SU-DHL-6 (cell line): ENCODE data around the gene KRT84.

ENCODE experiments used
- H2AFZ ChIP-seq: fragments of 200-600 bp; sonication (generic); 2 replicates; pipeline ENCODE4 v1.6.1; 2014; ENCODE audit warnings: low read depth, mild to moderate bottlenecking, moderate library complexity, mixed read lengths, antibody characterized with exemption, low read length; ENCODE audit not compliant: severe bottlenecking
- H3F3A ChIP-seq: fragments of 200-600 bp; shearing (Covaris generic); 2 replicates; pipeline ENCODE4 v1.6.0; 2016; ENCODE audit warnings: antibody characterized with exemption, mild to moderate bottlenecking; ENCODE audit not compliant: insufficient read depth
- H3K27ac ChIP-seq: fragments of 200-600 bp; sonication (generic); 2 replicates; pipeline ENCODE4 v1.5.1; 2016; ENCODE audit warnings: low read depth, mild to moderate bottlenecking, low read length, moderate library complexity, mixed read lengths
- H3K27me3 ChIP-seq: fragments of 200-600 bp; sonication (generic), shearing (Covaris generic); 2 replicates; pipeline ENCODE4 v1.6.0; 2014; ENCODE audit warnings: mild to moderate bottlenecking, low read length
- H3K36me3 ChIP-seq: fragments of 200-600 bp; sonication (generic); 2 replicates; pipeline ENCODE4 v1.6.1; 2014; ENCODE audit warnings: mild to moderate bottlenecking, low read length, mixed read lengths
- H3K4me2 ChIP-seq: fragments of 300-600, 200-600 bp; shearing (Covaris generic), sonication (generic); 2 replicates; pipeline ENCODE4 v1.6.0; 2014; ENCODE audit warnings: low read length, low read depth, mild to moderate bottlenecking; ENCODE audit not compliant: poor library complexity, severe bottlenecking
- H3K4me3 ChIP-seq: fragments of 200-600 bp; sonication (generic); 2 replicates; pipeline ENCODE4 v1.5.1; 2014; ENCODE audit warnings: antibody characterized with exemption, low read length, mild to moderate bottlenecking, mixed read lengths; ENCODE audit not compliant: insufficient read depth, poor library complexity, severe bottlenecking
- H3K79me2 ChIP-seq: fragments of 200-600 bp; sonication (generic); 2 replicates; pipeline ENCODE4 v1.6.1; 2014; ENCODE audit warnings: mild to moderate bottlenecking, low read length, moderate library complexity; ENCODE audit not compliant: insufficient read depth
- H3K9ac ChIP-seq: fragments of 200-600 bp; sonication (generic); 2 replicates; pipeline ENCODE4 v1.7.0; 2014; ENCODE audit warnings: mild to moderate bottlenecking, low read length
- H3K9me2 ChIP-seq: fragments of 200-600 bp; sonication (generic); replicated peaks from 2 replicates; pipeline ENCODE4 v1.6.1; 2014; ENCODE audit warnings: low read length; ENCODE audit not compliant: insufficient read depth
- H3K9me3 ChIP-seq: fragments of 200-600 bp; sonication (generic); 2 replicates; pipeline ENCODE4 v1.6.1; 2014; ENCODE audit warnings: low read length, mixed read lengths; ENCODE audit not compliant: insufficient read depth
- H4K20me1 ChIP-seq: fragments of 200-600 bp; sonication (generic); 2 replicates; pipeline ENCODE4 v1.6.1; 2014; ENCODE audit warnings: low read depth, mild to moderate bottlenecking, antibody characterized with exemption, low read length, moderate library complexity, mixed read lengths
- EZH2phosphoT487 ChIP-seq: fragments of 200-600 bp; sonication (generic), shearing (Covaris generic); conservative IDR thresholded peaks from 2 replicates; pipeline ENCODE4 v1.6.1; 2018; ENCODE audit warnings: mild to moderate bottlenecking, antibody characterized with exemption, low read length, moderate library complexity, mixed read lengths
- TF ChIP-seq, protein P1 (sequence below): fragments of 200-600 bp; sonication (generic); IDR thresholded peaks from one replicate; pipeline ENCODE4 v1.5.1; 2017; ENCODE audit warnings: antibody characterized with exemption, mild to moderate bottlenecking, low read length, moderate library complexity; ENCODE audit not compliant: insufficient read depth, poor library complexity, severe bottlenecking

Gene KRT84

DNA sequence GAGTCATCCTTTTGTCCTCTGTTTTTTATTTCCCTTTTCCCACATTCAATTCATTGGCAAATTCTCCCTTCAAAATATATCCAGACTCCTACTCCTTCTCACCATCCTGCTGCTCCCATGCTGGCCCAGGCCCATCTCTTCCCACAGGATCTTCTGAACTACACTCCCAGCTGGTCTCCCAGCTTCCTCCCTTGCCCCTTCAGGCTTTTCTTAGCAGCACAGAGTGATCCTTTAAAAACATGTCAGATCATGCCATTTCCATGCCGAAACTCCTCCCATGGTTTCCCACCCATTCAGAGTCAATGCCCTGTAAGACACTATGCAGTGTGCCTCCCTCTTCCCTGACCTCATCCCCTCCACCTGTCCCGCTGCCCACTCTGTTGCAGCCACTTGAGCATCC is 2.4 kb upstream of the KRT84 start:
- Histone ChIP-seq H3K27ac (no peak overlapping the region), H3K27me3 (no peaks in the 10 kb centered on the region), H3K79me2 (no peaks in the 10 kb centered on the region), H3K4me3 (no peak overlapping the region), H3K9me3 (no peaks in the 10 kb centered on the region), H3K4me2 (no peak overlapping the region), H4K20me1 (no peaks in the 10 kb centered on the region), H3F3A (no peaks in the 10 kb centered on the region), H3K9me2 (no peaks in the 10 kb centered on the region), H2AFZ (no peak overlapping the region), H3K9ac (no peak overlapping the region), H3K36me3 (no peaks in the 10 kb centered on the region)
- TF ChIP-seq, protein P1, sequence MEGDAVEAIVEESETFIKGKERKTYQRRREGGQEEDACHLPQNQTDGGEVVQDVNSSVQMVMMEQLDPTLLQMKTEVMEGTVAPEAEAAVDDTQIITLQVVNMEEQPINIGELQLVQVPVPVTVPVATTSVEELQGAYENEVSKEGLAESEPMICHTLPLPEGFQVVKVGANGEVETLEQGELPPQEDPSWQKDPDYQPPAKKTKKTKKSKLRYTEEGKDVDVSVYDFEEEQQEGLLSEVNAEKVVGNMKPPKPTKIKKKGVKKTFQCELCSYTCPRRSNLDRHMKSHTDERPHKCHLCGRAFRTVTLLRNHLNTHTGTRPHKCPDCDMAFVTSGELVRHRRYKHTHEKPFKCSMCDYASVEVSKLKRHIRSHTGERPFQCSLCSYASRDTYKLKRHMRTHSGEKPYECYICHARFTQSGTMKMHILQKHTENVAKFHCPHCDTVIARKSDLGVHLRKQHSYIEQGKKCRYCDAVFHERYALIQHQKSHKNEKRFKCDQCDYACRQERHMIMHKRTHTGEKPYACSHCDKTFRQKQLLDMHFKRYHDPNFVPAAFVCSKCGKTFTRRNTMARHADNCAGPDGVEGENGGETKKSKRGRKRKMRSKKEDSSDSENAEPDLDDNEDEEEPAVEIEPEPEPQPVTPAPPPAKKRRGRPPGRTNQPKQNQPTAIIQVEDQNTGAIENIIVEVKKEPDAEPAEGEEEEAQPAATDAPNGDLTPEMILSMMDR: no peak
- no peak for TF ChIP-seq EZH2phosphoT487

DNA sequence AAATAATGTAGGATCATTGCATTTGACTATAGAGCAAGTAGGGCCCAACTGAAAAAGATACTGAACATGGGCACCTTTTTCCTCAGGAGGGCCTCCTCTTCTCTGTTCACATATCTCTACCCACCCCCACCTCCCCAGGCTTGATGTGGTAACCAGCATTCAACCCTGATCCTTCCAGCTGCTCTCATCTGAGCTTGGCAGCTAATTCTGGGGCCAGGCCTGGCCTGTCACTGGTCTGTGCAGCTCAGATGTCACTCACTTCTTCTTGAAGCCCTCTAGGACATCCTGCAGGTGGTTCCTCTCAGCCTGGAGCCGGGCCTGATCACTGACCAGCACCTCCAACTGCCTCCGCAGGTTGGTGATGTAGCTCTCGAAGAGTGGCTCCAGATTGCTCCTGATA is 2.1 kb downstream of the KRT84 start:
- Histone ChIP-seq H3K4me2 (no peak overlapping the region), H3K9ac (no peak overlapping the region), H3K9me3 (no peaks in the 10 kb centered on the region), H2AFZ (no peak overlapping the region), H4K20me1 (no peaks in the 10 kb centered on the region), H3K4me3 (no peak overlapping the region), H3K27me3 (no peaks in the 10 kb centered on the region), H3K79me2 (no peaks in the 10 kb centered on the region), H3F3A (no peaks in the 10 kb centered on the region), H3K9me2 (no peaks in the 10 kb centered on the region), H3K36me3 (no peaks in the 10 kb centered on the region), H3K27ac (no peak overlapping the region)
- TF ChIP-seq, protein P1: no peak

DNA sequence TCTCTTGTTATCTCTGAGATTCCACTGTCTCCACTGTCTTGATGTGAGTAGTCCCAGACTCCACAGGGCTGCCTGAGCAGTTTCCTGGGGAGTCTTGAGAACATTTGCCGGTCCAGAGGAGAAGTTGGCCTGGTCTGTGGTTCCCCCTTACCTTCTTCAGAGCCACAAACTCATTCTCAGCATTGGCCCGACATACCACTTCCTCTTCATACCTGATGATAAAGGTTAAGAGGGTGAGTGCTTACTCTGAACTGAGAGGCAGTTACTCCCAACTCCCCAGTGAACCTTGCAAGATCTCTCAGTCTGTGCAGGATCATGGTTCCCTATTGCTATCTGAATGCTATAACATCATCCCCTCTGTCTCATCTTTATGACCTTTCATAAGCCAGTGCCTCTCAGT is 2.6 kb downstream of the KRT84 start:
- Histone ChIP-seq H3K9ac (no peak overlapping the region), H3K9me2 (no peaks in the 10 kb centered on the region), H3K9me3 (no peaks in the 10 kb centered on the region), H3K4me3 (no peak overlapping the region), H3K36me3 (no peaks in the 10 kb centered on the region), H4K20me1 (no peaks in the 10 kb centered on the region), H3F3A (no peaks in the 10 kb centered on the region), H3K79me2 (no peaks in the 10 kb centered on the region), H3K4me2 (no peak overlapping the region), H2AFZ (no peak overlapping the region), H3K27me3 (no peaks in the 10 kb centered on the region), H3K27ac (no peak overlapping the region)
- TF ChIP-seq, protein P1: no peak
- TF ChIP-seq EZH2phosphoT487: no peak

DNA sequence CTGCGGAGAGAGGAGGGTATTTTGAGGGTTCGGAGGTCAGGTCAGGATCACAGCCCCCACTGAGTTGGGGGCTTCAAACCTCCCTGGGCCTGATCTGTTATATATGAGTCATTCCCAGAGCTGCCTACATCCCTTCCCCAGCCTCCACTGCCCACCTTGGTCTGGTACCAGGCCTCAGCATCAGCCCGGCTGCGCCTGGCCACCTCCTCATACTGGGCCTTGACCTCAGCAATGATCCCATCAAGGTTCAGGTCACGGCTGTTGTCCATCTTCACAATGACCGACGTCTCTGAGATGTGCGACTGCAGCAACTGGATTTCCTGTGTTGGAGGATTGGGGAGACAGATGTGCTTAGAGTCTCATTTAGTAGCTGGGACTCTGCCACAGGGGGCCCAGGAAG is 4.2 kb downstream of the KRT84 start:
- no peak overlapping the region for H3K4me2 ChIP-seq
- H3K27ac ChIP-seq: no peak overlapping the region
- no peaks in the 10 kb centered on the region for H3K36me3 ChIP-seq
- H3K27me3 ChIP-seq: no peaks in the 10 kb centered on the region
- no peak overlapping the region for H3K4me3 ChIP-seq
- no peak overlapping the region for H2AFZ ChIP-seq
- no peaks in the 10 kb centered on the region for H3K9me3 ChIP-seq
- no peak overlapping the region for H3K9ac ChIP-seq
- no peaks in the 10 kb centered on the region for H3K9me2 ChIP-seq
- no peaks in the 10 kb centered on the region for H4K20me1 ChIP-seq
- TF ChIP-seq, protein P1: no peak
- TF ChIP-seq EZH2phosphoT487: no peak
- H3K79me2 ChIP-seq: no peaks in the 10 kb centered on the region
- no peaks in the 10 kb centered on the region for H3F3A ChIP-seq
